Activated CD8-positive, alpha-beta T cell treated with anti-CD3 and anti-CD28 coated beads, Interleukin-2, amount 10 ng/mL, durations not matched to agents 7 days and 5 days (primary cell): ENCODE results near the gene PINK1. TPM values are rescaled to one million over a fixed set of nuclear protein-coding genes. Genes with fewer than 3 reads are reported as not detected.
A peak's percentile ranks its signal among the peaks of the same experiment; 100 is the strongest.

Experiments used
- ATAC-seq: fragments of 150-1000 bp; cut with Tn5 transposase; one replicate; pipeline ENCODE4 v1.10.0; 2021; ENCODE audit warnings: moderate library complexity
- CTCF ChIA-PET: fragments of 350-600 bp; sonication (Branson Sonifier 250); formaldehyde crosslinking; loops from one replicate; lab custom pipeline; 2021; ENCODE audit warnings: antibody characterized with exemption; lab: Charles Lee
- POLR2A ChIA-PET: fragments of 350-600 bp; sonication (Branson Sonifier 250); formaldehyde crosslinking; loops from one replicate; lab custom pipeline; 2021; ENCODE audit warnings: antibody characterized with exemption; lab: Charles Lee
- DNase-seq: peaks from one replicate; pipeline ENCODE4 v3.0.0-alpha.2; 2020
- H3K27ac Mint-ChIP-seq: one replicate; pipeline ENCODE4 v1.8.0; 2021; ENCODE audit warnings: mild to moderate bottlenecking, mixed read lengths
- H3K27me3 Mint-ChIP-seq: one replicate; pipeline ENCODE4 v1.8.0; 2021; ENCODE audit warnings: low read depth, mixed read lengths
- H3K36me3 Mint-ChIP-seq: one replicate; pipeline ENCODE4 v1.8.0; 2021; ENCODE audit warnings: low read depth, mixed read lengths
- H3K4me1 Mint-ChIP-seq: one replicate; pipeline ENCODE4 v1.8.0; 2021; ENCODE audit warnings: low read depth, mixed read lengths
- H3K4me3 Mint-ChIP-seq: one replicate; pipeline ENCODE4 v1.8.0; 2021; ENCODE audit warnings: mild to moderate bottlenecking, mixed read lengths
- H3K9me3 Mint-ChIP-seq: one replicate; pipeline ENCODE4 v1.8.0; 2022; ENCODE audit warnings: mixed read lengths; ENCODE audit not compliant: insufficient read depth
- total RNA-seq, 2 experiments: library from RNA; stranded (reverse); gene quantifications; one replicate each; pipeline ENCODE4 v1.2.3, GENCODE V29; 2021

Gene PINK1
- total RNA-seq, 2 experiments from 2014 or later: 3.3 to 3.6 TPM

DNA sequence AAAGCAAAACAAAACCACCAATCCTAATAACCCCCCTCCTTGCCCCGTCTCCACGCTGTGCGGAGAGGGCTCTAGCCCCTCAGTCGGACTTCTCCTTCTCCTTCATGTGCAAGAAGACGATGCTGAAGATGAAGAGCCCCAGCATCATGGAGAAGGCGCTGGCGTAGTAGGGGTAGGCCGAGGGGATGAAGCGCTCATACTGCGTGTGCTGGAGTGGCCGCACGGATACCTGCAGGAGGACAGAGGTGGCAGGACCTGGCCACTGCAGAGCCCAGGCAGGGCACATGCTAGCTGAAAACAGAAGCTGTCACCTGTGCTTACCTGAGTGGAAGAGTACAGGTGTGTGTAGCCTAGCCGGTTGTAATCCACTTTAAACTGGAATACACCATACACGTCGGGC lies 19.0 kb downstream of the PINK1 start:
- ChIA-PET POLR2A (no interaction called here), CTCF (no interaction called here)
- H3K36me3 Mint-ChIP-seq: peaks cover 72% of the 10 kb centered on the region
- ATAC-seq (no peak), DNase-seq (no peak)
- H3K4me1 Mint-ChIP-seq: peaks cover 2% of the 10 kb centered on the region
- no peaks in the 10 kb centered on the region for H3K27me3 Mint-ChIP-seq
- H3K27ac Mint-ChIP-seq: no peak overlapping the region
- H3K4me3 Mint-ChIP-seq: no peak overlapping the region
- H3K9me3 Mint-ChIP-seq: no peaks in the 10 kb centered on the region

GRCh38 chr1:20654104-20654690 lies 20.9 kb downstream of the PINK1 start:
- Mint-ChIP-seq H3K4me3 (no peak overlapping the region), H3K4me1 (peaks cover 13% of the 10 kb centered on the region), H3K9me3 (no peaks in the 10 kb centered on the region), H3K27me3 (no peaks in the 10 kb centered on the region), H3K27ac (no peak overlapping the region), H3K36me3 (peaks cover 75% of the 10 kb centered on the region)
- no peak for DNase-seq
- ChIA-PET CTCF (interaction anchor here (0.6 to 1.4 kb wide), 2 partner anchors 15 to 34 kb away, joined by 3 read pairs; no protein-coding TSS in a partner anchor), POLR2A (no interaction called here)
- no peak for ATAC-seq

GRCh38 chr1:20657024-20657423 lies 23.8 kb downstream of the PINK1 start:
- Mint-ChIP-seq H3K9me3 (no peaks in the 10 kb centered on the region), H3K27me3 (no peaks in the 10 kb centered on the region), H3K27ac (no peak overlapping the region), H3K4me1 (peaks cover 33% of the 10 kb centered on the region), H3K4me3 (no peak overlapping the region), H3K36me3 (peaks cover 70% of the 10 kb centered on the region)
- ChIA-PET CTCF (interaction anchor here (7.9 kb wide), 1 partner anchor 23 kb away, joined by 58 read pairs; the partner anchor contains the start of gene PINK1), POLR2A (no interaction called here)
- ATAC-seq (no peak), DNase-seq (no peak)

GRCh38 chr1:20658166-20658915 lies 25.1 kb downstream of the PINK1 start:
- Mint-ChIP-seq H3K4me3 (no peak overlapping the region), H3K27me3 (no peaks in the 10 kb centered on the region), H3K36me3 (peaks cover 58% of the 10 kb centered on the region), H3K27ac (no peak overlapping the region), H3K9me3 (no peaks in the 10 kb centered on the region), H3K4me1 (peaks cover 41% of the 10 kb centered on the region)
- ChIA-PET POLR2A (interaction anchor here (0.5 to 2.1 kb wide), 4 partner anchors 118 to 516 kb away, joined by 3 to 5 read pairs (median 4); partner anchors contain the start of gene HP1BP3), CTCF (interaction anchor here (1.2 to 7.9 kb wide), 2 partner anchors 24 to 39 kb away, joined by 3 to 58 read pairs; partner anchors contain the start of gene PINK1)
- DNase-seq (no peak), ATAC-seq (no peak)

- ChIA-PET CTCF (interaction anchor here (1.3 to 7.9 kb wide), 5 partner anchors 10 to 535 kb away, joined by 3 to 58 read pairs (median 5); partner anchors contain the start of genes CDA and PINK1), POLR2A (interaction anchor here (0.7 to 1.2 kb wide), 2 partner anchors 14 to 24 kb away, joined by 3 to 5 read pairs; no protein-coding TSS in a partner anchor)
- Mint-ChIP-seq H3K4me1 (peaks cover 41% of the 10 kb centered on the region), H3K27ac (peak overlapping the region; percentile 98), H3K9me3 (no peaks in the 10 kb centered on the region), H3K36me3 (peaks cover 44% of the 10 kb centered on the region), H3K4me3 (peak overlapping the region; percentile 100), H3K27me3 (no peaks in the 10 kb centered on the region)
- DNase-seq (no peak), ATAC-seq (no peak)
These were observed 27.1 kb downstream of the PINK1 start for GRCh38 chr1:20660363-20660762.

DNA sequence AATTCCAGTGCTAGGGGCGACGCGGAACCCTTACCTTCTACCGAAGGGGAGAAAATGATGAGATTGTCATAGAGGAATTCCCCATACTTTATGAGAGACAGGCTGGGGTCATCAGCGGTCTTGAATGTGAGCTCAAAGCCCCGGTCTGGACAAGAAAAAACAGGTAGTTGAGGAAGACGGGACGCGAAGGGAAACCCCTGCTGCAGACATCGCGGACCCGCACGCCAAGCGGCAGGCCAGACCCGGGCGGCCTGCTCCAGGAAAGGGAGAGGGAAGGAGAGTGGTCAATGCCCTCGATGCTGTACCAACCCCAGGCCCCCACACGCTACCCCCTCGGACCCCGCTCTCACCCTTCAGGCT lies 27.6 kb downstream of the PINK1 start:
- no peaks in the 10 kb centered on the region for H3K27me3 Mint-ChIP-seq
- no peaks in the 10 kb centered on the region for H3K9me3 Mint-ChIP-seq
- ChIA-PET POLR2A (interaction anchor here (0.7 to 1.3 kb wide), 5 partner anchors 10 to 128 kb away, joined by 3 to 8 read pairs (median 5); partner anchors contain the start of gene HP1BP3), CTCF (interaction anchor here (0.9 to 7.9 kb wide), 8 partner anchors 10 to 137 kb away, joined by 3 to 58 read pairs (median 5); partner anchors contain the start of genes CDA and PINK1)
- peak; percentile 9 for ATAC-seq
- DNase-seq: no peak
- H3K4me1 Mint-ChIP-seq: peaks cover 44% of the 10 kb centered on the region
- H3K36me3 Mint-ChIP-seq: peaks cover 39% of the 10 kb centered on the region
- peak overlapping the region; percentile 98 for H3K27ac Mint-ChIP-seq
- peak overlapping the region; percentile 100 for H3K4me3 Mint-ChIP-seq

DNA sequence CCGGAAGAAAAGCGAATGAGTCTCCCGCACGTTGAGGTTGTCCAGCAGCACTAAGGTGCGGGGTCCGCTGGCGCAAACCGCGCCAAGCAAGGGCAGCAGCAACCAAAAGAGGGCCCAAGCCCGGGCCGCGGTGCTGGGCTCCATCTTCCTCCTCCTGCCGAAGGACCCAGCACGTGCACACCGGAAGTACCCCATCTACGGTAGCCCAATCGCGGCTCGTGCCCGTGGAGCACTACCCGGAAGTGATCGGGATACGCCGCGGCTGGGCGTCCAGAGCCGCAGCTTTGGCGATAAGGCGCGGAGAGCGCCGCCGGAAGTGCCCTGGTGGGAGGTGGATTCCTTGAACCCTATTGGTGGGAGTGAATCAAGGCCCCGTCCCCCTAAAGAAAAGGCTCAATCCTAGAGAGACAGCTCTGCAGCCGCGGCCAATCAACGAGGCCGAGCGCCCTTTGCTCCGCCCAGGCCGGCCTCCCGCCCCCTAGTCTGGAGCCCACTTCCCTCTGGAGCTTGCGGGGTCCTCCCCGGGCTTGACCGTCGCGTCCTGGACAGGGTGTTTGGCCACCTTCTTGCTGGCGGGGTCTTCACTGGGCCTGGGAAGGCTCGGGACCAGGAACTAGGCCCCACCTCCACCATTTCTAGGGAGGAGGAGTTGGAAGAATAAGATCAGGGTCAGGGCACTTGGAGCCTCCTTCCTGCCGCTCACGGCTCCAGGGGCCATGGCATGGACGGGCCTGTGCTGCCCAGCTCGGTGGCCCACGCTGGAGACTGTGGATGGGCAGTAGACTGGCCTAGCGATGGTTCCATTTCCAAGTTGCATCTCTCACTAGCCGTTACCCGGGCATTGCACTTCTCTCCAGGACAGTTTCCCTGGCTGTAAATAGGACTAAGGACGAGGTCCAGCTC lies 28.2 kb downstream of the PINK1 start, which contains the start of gene DDOST:
Gene DDOST, minus strand, starts transcription at position 163 of the 903 bp plus-strand sequence. Its CDS starts 19 bp downstream, at position 144.
- Mint-ChIP-seq H3K27me3 (no peaks in the 10 kb centered on the region), H3K9me3 (no peaks in the 10 kb centered on the region), H3K4me3 (peak within 1 kb of the TSS; percentile 100), H3K27ac (peak within 1 kb of the TSS; percentile 98), H3K4me1 (peaks cover 44% of the 10 kb centered on the region), H3K36me3 (peaks cover 34% of the 10 kb centered on the region)
- DNase-seq (peak; percentile 97), ATAC-seq (peak; percentile 99)
- ChIA-PET POLR2A (interaction anchor here (0.7 to 1.3 kb wide), 3 partner anchors 11 to 128 kb away, joined by 3 to 8 read pairs (median 5); partner anchors contain the start of gene HP1BP3), CTCF (interaction anchor here (0.6 to 7.9 kb wide), 10 partner anchors 11 to 286 kb away, joined by 3 to 58 read pairs (median 4); partner anchors contain the start of genes CDA and PINK1)

DNA sequence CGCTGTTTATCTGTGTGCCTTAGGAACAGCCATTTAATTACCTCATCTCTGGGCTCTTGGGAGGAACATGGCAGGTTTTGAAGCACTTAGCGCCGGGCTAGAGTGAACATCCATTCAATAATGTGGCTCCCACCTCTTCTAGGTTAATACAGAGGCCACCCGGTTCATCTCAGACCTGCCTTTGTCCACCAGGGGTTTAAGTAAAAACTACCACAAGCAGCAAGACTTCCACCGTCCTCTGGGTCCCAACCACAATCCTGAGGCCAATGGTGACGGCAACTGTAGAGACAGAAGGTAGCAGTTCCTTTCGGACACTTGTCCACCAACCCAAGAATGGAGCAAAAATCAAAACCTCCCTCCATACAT lies 28.8 kb downstream of the PINK1 start:
- Mint-ChIP-seq H3K36me3 (peaks cover 31% of the 10 kb centered on the region), H3K27ac (peak overlapping the region; percentile 98), H3K27me3 (no peaks in the 10 kb centered on the region), H3K4me3 (peak overlapping the region; percentile 100), H3K9me3 (no peaks in the 10 kb centered on the region), H3K4me1 (peaks cover 49% of the 10 kb centered on the region)
- CTCF ChIA-PET: interaction anchor here (0.6 to 7.9 kb wide), 9 partner anchors 12 to 285 kb away, joined by 3 to 58 read pairs (median 5); partner anchors contain the start of genes CDA and PINK1
- POLR2A ChIA-PET: interaction anchor here (1.2 to 1.3 kb wide), 2 partner anchors 11 to 125 kb away, joined by 5 to 8 read pairs; partner anchors contain the start of gene HP1BP3
- no peak for DNase-seq
- no peak for ATAC-seq

GRCh38 chr1:20663365-20663764 lies 30.1 kb downstream of the PINK1 start:
- H3K27me3 Mint-ChIP-seq: no peaks in the 10 kb centered on the region
- DNase-seq (no peak), ATAC-seq (no peak)
- no peak overlapping the region for H3K4me3 Mint-ChIP-seq
- H3K27ac Mint-ChIP-seq: peak overlapping the region; percentile 20
- POLR2A ChIA-PET: no interaction called here
- peaks cover 24% of the 10 kb centered on the region for H3K36me3 Mint-ChIP-seq
- H3K4me1 Mint-ChIP-seq: peaks cover 43% of the 10 kb centered on the region
- CTCF ChIA-PET: no interaction called here
- no peaks in the 10 kb centered on the region for H3K9me3 Mint-ChIP-seq

GRCh38 chr1:20663969-20664715 lies 30.9 kb downstream of the PINK1 start:
- H3K4me3 Mint-ChIP-seq: no peak overlapping the region
- DNase-seq: no peak
- ChIA-PET POLR2A (no interaction called here), CTCF (interaction anchor here (1.1 kb wide), 1 partner anchor 13 kb away, joined by 3 read pairs; no protein-coding TSS in a partner anchor)
- no peaks in the 10 kb centered on the region for H3K27me3 Mint-ChIP-seq
- peaks cover 22% of the 10 kb centered on the region for H3K36me3 Mint-ChIP-seq
- H3K27ac Mint-ChIP-seq: no peak overlapping the region
- no peaks in the 10 kb centered on the region for H3K9me3 Mint-ChIP-seq
- no peak for ATAC-seq
- peaks cover 38% of the 10 kb centered on the region for H3K4me1 Mint-ChIP-seq
